Measurements from ENCODE around the gene HENMT1. TPM values are rescaled to one million over a fixed set of nuclear protein-coding genes. Genes with fewer than 3 reads are reported as not detected.
"Not testable (repeated sequence)": the region's sequence is repeated elsewhere in the genome, so short reads cannot be mapped to it uniquely, and the experiment has no call there.

HENMT1 gene
- total and polyA plus RNA-seq, 4 donors: 3.0 to 6.0 (median 3.6) TPM

- H3K27ac ChIP-seq (ENCODE audit: low read depth in 1 of 2, low read length in 2 of 2); H3K9me3 ChIP-seq (ENCODE audit: control insufficient read depth, low read length); H3K36me3 ChIP-seq (ENCODE audit: control insufficient read depth in 1 of 2, insufficient read depth in 2 of 2, low read length in 1 of 2); H3K4me1 ChIP-seq (ENCODE audit: control insufficient read depth in 1 of 2, insufficient read depth in 2 of 2, low read length in 2 of 2); H3K27me3 ChIP-seq (ENCODE audit: control insufficient read depth in 1 of 2, insufficient read depth in 2 of 2, low read length in 1 of 2); ATAC-seq (ENCODE audit: low FRiP score); H3K4me3 ChIP-seq (ENCODE audit: low read length in 2 of 2); DNase-seq; intact Hi-C loops (cut with DNase I): not testable (repeated sequence)
- WGBS, 2 donors: 44 to 52% methylated on average over 4 of the region's 4 CpGs
Observed at GRCh38 chr1:108681701-108682100, 20.8 kb upstream of the HENMT1 start.

- DNase-seq: no peak
- no peaks in the 10 kb centered on the region for H3K27me3 ChIP-seq (ENCODE audit: control insufficient read depth in 1 of 2, insufficient read depth in 2 of 2, low read length in 1 of 2)
- H3K4me1 ChIP-seq (ENCODE audit: control insufficient read depth in 1 of 2, insufficient read depth in 2 of 2, low read length in 2 of 2): no peaks in the 10 kb centered on the region
- no peaks in the 10 kb centered on the region for H3K36me3 ChIP-seq (ENCODE audit: control insufficient read depth in 1 of 2, insufficient read depth in 2 of 2, low read length in 1 of 2)
- H3K9me3 ChIP-seq (ENCODE audit: control insufficient read depth, low read length): no peaks in the 10 kb centered on the region
- no peak overlapping the region for H3K4me3 ChIP-seq (ENCODE audit: low read length in 2 of 2)
- WGBS, 2 donors: 79% methylated on average over 10 of the region's 10 CpGs
- no peak overlapping the region for H3K27ac ChIP-seq (ENCODE audit: low read depth in 1 of 2, low read length in 2 of 2)
- ATAC-seq (ENCODE audit: low FRiP score): no peak
- intact Hi-C loops (cut with DNase I): no loop called here
Observed at GRCh38 chr1:108679586-108680213, 18.8 kb upstream of the HENMT1 start.

- Histone ChIP-seq H3K27me3 (ENCODE audit: control insufficient read depth in 1 of 2, insufficient read depth in 2 of 2, low read length in 1 of 2) (no peaks in the 10 kb centered on the region), H3K4me3 (ENCODE audit: low read length in 2 of 2) (no peak overlapping the region), H3K27ac (ENCODE audit: low read depth in 1 of 2, low read length in 2 of 2) (no peak overlapping the region), H3K9me3 (ENCODE audit: control insufficient read depth, low read length) (no peaks in the 10 kb centered on the region), H3K36me3 (ENCODE audit: control insufficient read depth in 1 of 2, insufficient read depth in 2 of 2, low read length in 1 of 2) (no peaks in the 10 kb centered on the region), H3K4me1 (ENCODE audit: control insufficient read depth in 1 of 2, insufficient read depth in 2 of 2, low read length in 2 of 2) (no peaks in the 10 kb centered on the region)
- DNase-seq (peak in 1 of 2 donors; percentile 58), ATAC-seq (ENCODE audit: low FRiP score) (no peak)
- WGBS, 2 donors: 28% methylated on average over 4 of the region's 4 CpGs
- intact Hi-C loops (cut with DNase I): no loop called here
Observed at GRCh38 chr1:108678706-108679105, 17.8 kb upstream of the HENMT1 start.

GRCh38 chr1:108671143-108671542 is 10.2 kb upstream of the HENMT1 start:
- intact Hi-C loops (cut with DNase I): no loop called here
- WGBS, 2 donors: 89 to 94% methylated on average over 2 of the region's 2 CpGs
- Histone ChIP-seq H3K36me3 (ENCODE audit: control insufficient read depth in 1 of 2, insufficient read depth in 2 of 2, low read length in 1 of 2) (no peaks in the 10 kb centered on the region), H3K27ac (ENCODE audit: low read depth in 1 of 2, low read length in 2 of 2) (no peak overlapping the region), H3K27me3 (ENCODE audit: control insufficient read depth in 1 of 2, insufficient read depth in 2 of 2, low read length in 1 of 2) (no peaks in the 10 kb centered on the region), H3K4me1 (ENCODE audit: control insufficient read depth in 1 of 2, insufficient read depth in 2 of 2, low read length in 2 of 2) (no peaks in the 10 kb centered on the region), H3K9me3 (ENCODE audit: control insufficient read depth, low read length) (no peaks in the 10 kb centered on the region), H3K4me3 (ENCODE audit: low read length in 2 of 2) (no peak overlapping the region)
- ATAC-seq (ENCODE audit: low FRiP score) (no peak), DNase-seq (no peak)

GRCh38 chr1:108670131-108670773 is 9.4 kb upstream of the HENMT1 start:
- no peak overlapping the region for H3K27ac ChIP-seq (ENCODE audit: low read depth in 1 of 2, low read length in 2 of 2)
- no peaks in the 10 kb centered on the region for H3K9me3 ChIP-seq (ENCODE audit: control insufficient read depth, low read length)
- H3K4me3 ChIP-seq (ENCODE audit: low read length in 2 of 2): no peak overlapping the region
- ATAC-seq (ENCODE audit: low FRiP score) (no peak), DNase-seq (no peak)
- intact Hi-C loops (cut with DNase I): no loop called here
- H3K36me3 ChIP-seq (ENCODE audit: control insufficient read depth in 1 of 2, insufficient read depth in 2 of 2, low read length in 1 of 2): no peaks in the 10 kb centered on the region
- WGBS, 2 donors: 75 to 86% methylated on average over 5 of the region's 5 CpGs
- no peaks in the 10 kb centered on the region for H3K4me1 ChIP-seq (ENCODE audit: control insufficient read depth in 1 of 2, insufficient read depth in 2 of 2, low read length in 2 of 2)
- no peaks in the 10 kb centered on the region for H3K27me3 ChIP-seq (ENCODE audit: control insufficient read depth in 1 of 2, insufficient read depth in 2 of 2, low read length in 1 of 2)

GRCh38 chr1:108669679-108670078 is 8.8 kb upstream of the HENMT1 start:
- Histone ChIP-seq H3K9me3 (ENCODE audit: control insufficient read depth, low read length) (no peaks in the 10 kb centered on the region), H3K27me3 (ENCODE audit: control insufficient read depth in 1 of 2, insufficient read depth in 2 of 2, low read length in 1 of 2) (no peaks in the 10 kb centered on the region), H3K27ac (ENCODE audit: low read depth in 1 of 2, low read length in 2 of 2) (no peak overlapping the region), H3K36me3 (ENCODE audit: control insufficient read depth in 1 of 2, insufficient read depth in 2 of 2, low read length in 1 of 2) (no peaks in the 10 kb centered on the region), H3K4me1 (ENCODE audit: control insufficient read depth in 1 of 2, insufficient read depth in 2 of 2, low read length in 2 of 2) (no peaks in the 10 kb centered on the region), H3K4me3 (ENCODE audit: low read length in 2 of 2) (no peak overlapping the region)
- no peak for ATAC-seq (ENCODE audit: low FRiP score)
- no peak for DNase-seq
- 70 to 77% methylated on average over 7 of the region's 7 CpGs for WGBS, 2 donors
- intact Hi-C loops (cut with DNase I): no loop called here

- no peaks in the 10 kb centered on the region for H3K27me3 ChIP-seq (ENCODE audit: control insufficient read depth in 1 of 2, insufficient read depth in 2 of 2, low read length in 1 of 2)
- no peaks in the 10 kb centered on the region for H3K9me3 ChIP-seq (ENCODE audit: control insufficient read depth, low read length)
- no peak overlapping the region for H3K27ac ChIP-seq (ENCODE audit: low read depth in 1 of 2, low read length in 2 of 2)
- DNase-seq (no peak), ATAC-seq (ENCODE audit: low FRiP score) (no peak)
- H3K4me3 ChIP-seq (ENCODE audit: low read length in 2 of 2): no peak overlapping the region
- H3K4me1 ChIP-seq (ENCODE audit: control insufficient read depth in 1 of 2, insufficient read depth in 2 of 2, low read length in 2 of 2): no peaks in the 10 kb centered on the region
- H3K36me3 ChIP-seq (ENCODE audit: control insufficient read depth in 1 of 2, insufficient read depth in 2 of 2, low read length in 1 of 2): no peaks in the 10 kb centered on the region
- intact Hi-C loops (cut with DNase I): no loop called here
Observed at GRCh38 chr1:108668777-108669176, 7.9 kb upstream of the HENMT1 start.

GRCh38 chr1:108667422-108667821 is 6.5 kb upstream of the HENMT1 start:
- 96 to 98% methylated on average over 28 of the region's 28 CpGs for WGBS, 2 donors
- H3K36me3 ChIP-seq (ENCODE audit: control insufficient read depth in 1 of 2, insufficient read depth in 2 of 2, low read length in 1 of 2); DNase-seq; H3K27me3 ChIP-seq (ENCODE audit: control insufficient read depth in 1 of 2, insufficient read depth in 2 of 2, low read length in 1 of 2); H3K9me3 ChIP-seq (ENCODE audit: control insufficient read depth, low read length); ATAC-seq (ENCODE audit: low FRiP score); H3K4me3 ChIP-seq (ENCODE audit: low read length in 2 of 2); intact Hi-C loops (cut with DNase I); H3K4me1 ChIP-seq (ENCODE audit: control insufficient read depth in 1 of 2, insufficient read depth in 2 of 2, low read length in 2 of 2); H3K27ac ChIP-seq (ENCODE audit: low read depth in 1 of 2, low read length in 2 of 2): not testable (repeated sequence)

GRCh38 chr1:108665771-108666170 is 4.9 kb upstream of the HENMT1 start:
- no peak for ATAC-seq (ENCODE audit: low FRiP score)
- H3K9me3 ChIP-seq (ENCODE audit: control insufficient read depth, low read length): no peaks in the 10 kb centered on the region
- no peak overlapping the region for H3K4me3 ChIP-seq (ENCODE audit: low read length in 2 of 2)
- intact Hi-C loops (cut with DNase I): no loop called here
- no peaks in the 10 kb centered on the region for H3K4me1 ChIP-seq (ENCODE audit: control insufficient read depth in 1 of 2, insufficient read depth in 2 of 2, low read length in 2 of 2)
- H3K36me3 ChIP-seq (ENCODE audit: control insufficient read depth in 1 of 2, insufficient read depth in 2 of 2, low read length in 1 of 2): no peaks in the 10 kb centered on the region
- 69 to 71% methylated on average over 1 of the region's 1 CpG for WGBS, 2 donors
- no peak overlapping the region for H3K27ac ChIP-seq (ENCODE audit: low read depth in 1 of 2, low read length in 2 of 2)
- DNase-seq: no peak
- H3K27me3 ChIP-seq (ENCODE audit: control insufficient read depth in 1 of 2, insufficient read depth in 2 of 2, low read length in 1 of 2): no peaks in the 10 kb centered on the region
